ENCODE measurements around the gene GASK1B.

DNA sequence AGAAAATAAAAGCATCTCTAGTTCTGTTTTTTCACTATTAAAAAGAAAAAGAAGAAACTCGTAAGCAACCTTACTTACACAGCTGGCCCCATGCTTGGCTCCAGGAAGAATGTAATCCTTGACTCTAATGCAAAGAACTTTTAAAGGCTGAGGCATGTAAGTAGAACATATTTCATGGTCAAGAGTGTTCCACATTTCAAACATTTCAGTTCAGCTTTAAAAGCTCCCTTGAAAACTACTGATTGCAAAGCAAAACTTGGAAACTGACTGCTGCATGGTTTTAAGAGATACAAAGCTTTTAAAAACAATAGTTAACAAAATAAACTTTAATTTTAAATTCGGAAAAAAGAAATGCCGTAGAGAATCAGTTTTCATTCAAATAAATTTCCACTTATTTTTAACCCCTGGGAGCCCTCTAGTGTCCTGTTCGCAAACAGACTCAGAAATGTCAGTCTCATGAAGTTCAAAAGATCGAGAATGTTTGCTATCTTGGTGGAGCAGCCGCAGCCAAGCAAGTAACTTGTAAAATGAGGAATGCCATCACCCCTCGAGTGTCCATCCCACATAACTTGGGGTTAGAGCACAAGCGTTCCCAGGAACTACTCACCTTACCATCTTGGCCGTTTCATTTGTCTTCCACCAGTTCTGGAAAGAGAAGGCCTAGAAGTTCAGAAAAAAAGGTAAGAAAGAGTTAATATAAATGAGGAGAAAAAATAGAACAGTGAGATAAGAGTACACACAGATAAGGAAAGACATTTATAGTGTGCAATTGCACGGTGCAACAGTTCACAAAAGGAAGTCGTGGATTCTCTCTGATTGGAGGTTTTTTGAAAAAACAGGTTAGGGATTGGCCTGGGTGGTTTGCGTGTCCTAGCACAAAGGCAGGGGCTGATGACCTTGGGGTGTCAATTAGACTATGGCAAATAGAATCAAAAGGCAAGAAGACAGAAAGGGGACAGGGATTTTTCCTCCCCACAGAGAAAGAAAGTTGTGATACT is at the start of gene GASK1B:
- TF ChIP-seq, protein P1, sequence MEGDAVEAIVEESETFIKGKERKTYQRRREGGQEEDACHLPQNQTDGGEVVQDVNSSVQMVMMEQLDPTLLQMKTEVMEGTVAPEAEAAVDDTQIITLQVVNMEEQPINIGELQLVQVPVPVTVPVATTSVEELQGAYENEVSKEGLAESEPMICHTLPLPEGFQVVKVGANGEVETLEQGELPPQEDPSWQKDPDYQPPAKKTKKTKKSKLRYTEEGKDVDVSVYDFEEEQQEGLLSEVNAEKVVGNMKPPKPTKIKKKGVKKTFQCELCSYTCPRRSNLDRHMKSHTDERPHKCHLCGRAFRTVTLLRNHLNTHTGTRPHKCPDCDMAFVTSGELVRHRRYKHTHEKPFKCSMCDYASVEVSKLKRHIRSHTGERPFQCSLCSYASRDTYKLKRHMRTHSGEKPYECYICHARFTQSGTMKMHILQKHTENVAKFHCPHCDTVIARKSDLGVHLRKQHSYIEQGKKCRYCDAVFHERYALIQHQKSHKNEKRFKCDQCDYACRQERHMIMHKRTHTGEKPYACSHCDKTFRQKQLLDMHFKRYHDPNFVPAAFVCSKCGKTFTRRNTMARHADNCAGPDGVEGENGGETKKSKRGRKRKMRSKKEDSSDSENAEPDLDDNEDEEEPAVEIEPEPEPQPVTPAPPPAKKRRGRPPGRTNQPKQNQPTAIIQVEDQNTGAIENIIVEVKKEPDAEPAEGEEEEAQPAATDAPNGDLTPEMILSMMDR (conservative IDR thresholded peaks at IDR 0.05 in 1 of 2, IDR thresholded peaks at IDR 0.05 in 1 of 2; ENCODE audit: extremely low read depth in 1 of 2, insufficient read depth in 1 of 2, low read depth in 1 of 2, low read length in 2 of 2), result peak; percentile 59 to 72
- TF ChIP-seq EZH2 (IDR thresholded peaks at IDR 0.05; ENCODE audit: borderline replicate concordance, low read length), result no peak

Measured in mammary epithelial cell (primary cell).